Measurements from ENCODE around the gene FBXO42. TPM values are rescaled to one million over a fixed set of nuclear protein-coding genes. Genes with fewer than 3 reads are reported as not detected.

FBXO42 gene
- 1 to 10 TPM; 6.3 to 9.4 TPM for total RNA-seq
- 1 to 10 TPM; 5.9 to 6.7 TPM for polyA plus RNA-seq

DNA sequence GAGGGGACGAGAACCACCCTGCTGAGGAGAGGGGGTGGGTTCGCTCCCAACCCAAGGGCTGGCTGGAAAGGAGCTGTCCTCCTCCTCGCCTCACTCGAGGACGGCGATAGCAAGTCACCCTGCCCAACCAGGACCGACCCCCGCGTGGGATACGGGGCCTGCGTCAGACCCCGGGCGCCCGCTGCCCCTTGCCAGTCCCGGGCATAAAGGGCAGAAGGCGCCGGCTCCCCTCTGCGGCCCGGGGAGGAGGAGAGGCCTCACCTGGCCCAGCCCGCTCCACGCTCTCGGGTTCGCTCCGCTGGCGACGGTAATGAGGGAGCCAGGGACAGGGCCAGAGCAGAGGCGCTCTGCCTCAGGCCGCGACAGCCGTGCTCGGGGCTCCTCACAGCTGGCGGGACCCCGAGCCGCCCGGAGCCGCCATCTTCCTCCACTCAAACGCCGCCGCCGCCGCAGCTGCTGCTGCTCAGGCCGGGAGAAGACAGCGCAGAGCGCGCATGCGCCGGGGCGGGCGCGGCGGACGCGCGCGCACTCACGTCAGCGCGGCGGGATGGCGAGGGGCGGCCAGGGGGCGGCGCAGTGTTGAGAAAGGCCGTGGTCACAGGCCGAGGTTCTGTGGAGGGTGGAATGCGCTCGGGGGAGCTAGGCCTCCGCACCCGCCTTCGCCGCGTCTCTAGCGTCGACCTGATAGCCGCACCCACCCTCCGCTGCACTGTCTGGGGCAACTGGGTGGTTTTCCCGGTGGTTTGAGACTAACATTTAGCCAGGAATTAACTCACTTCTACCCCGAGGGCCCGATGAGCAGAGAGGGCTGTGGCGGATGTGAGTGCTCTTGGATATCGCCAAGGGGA lies at the start of gene FBXO42:
FBXO42 (minus strand) TSS at position 487 of the 848 bp plus-strand sequence. CDS start 37,062 bp downstream, outside the sequence.
- H3K9ac ChIP-seq (ENCODE audit: low read depth in 1 of 2, low read length in 2 of 2): peak within 1 kb of the TSS; percentile 91 to 97
- WGBS: under 1% methylated on average over 81 of the region's 81 CpGs
- no peaks in the 10 kb centered on the region for H3K27me3 ChIP-seq (ENCODE audit: control insufficient read depth in 4 of 4, insufficient read depth in 4 of 4, low read length in 3 of 4)
- peak within 1 kb of the TSS; percentile 94 to 96 for H3K27ac ChIP-seq (ENCODE audit: low read depth in 1 of 2, low read length in 2 of 2)
- DNase-seq (ENCODE audit: low spot score): peak; percentile 91
- no peaks in the 10 kb centered on the region for H3K9me3 ChIP-seq (ENCODE audit: control insufficient read depth in 4 of 4, low read length in 3 of 4)
- TF ChIP-seq HNF4G (IDR thresholded peaks at IDR 0.05): no peak
- no peak for TF ChIP-seq SP1 (IDR thresholded peaks at IDR 0.05)
- TF ChIP-seq, protein P1, sequence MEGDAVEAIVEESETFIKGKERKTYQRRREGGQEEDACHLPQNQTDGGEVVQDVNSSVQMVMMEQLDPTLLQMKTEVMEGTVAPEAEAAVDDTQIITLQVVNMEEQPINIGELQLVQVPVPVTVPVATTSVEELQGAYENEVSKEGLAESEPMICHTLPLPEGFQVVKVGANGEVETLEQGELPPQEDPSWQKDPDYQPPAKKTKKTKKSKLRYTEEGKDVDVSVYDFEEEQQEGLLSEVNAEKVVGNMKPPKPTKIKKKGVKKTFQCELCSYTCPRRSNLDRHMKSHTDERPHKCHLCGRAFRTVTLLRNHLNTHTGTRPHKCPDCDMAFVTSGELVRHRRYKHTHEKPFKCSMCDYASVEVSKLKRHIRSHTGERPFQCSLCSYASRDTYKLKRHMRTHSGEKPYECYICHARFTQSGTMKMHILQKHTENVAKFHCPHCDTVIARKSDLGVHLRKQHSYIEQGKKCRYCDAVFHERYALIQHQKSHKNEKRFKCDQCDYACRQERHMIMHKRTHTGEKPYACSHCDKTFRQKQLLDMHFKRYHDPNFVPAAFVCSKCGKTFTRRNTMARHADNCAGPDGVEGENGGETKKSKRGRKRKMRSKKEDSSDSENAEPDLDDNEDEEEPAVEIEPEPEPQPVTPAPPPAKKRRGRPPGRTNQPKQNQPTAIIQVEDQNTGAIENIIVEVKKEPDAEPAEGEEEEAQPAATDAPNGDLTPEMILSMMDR (IDR thresholded peaks at IDR 0.05; ENCODE audit: low read depth, low read length, missing input control): peak; percentile 21
- no peak for TF ChIP-seq JUND (IDR thresholded peaks at IDR 0.05)
- TF ChIP-seq YY1 (IDR thresholded peaks at IDR 0.05): peak; percentile 93
- TF ChIP-seq NR2F2 (IDR thresholded peaks at IDR 0.05): no peak
- peak in 1 of 2 donors; percentile 26 for TF ChIP-seq RAD21 (IDR thresholded peaks at IDR 0.05)
- no peak for TF ChIP-seq EGR1 (IDR thresholded peaks at IDR 0.05; ENCODE audit: low read depth in 2 of 2)
- TF ChIP-seq, protein P2, sequence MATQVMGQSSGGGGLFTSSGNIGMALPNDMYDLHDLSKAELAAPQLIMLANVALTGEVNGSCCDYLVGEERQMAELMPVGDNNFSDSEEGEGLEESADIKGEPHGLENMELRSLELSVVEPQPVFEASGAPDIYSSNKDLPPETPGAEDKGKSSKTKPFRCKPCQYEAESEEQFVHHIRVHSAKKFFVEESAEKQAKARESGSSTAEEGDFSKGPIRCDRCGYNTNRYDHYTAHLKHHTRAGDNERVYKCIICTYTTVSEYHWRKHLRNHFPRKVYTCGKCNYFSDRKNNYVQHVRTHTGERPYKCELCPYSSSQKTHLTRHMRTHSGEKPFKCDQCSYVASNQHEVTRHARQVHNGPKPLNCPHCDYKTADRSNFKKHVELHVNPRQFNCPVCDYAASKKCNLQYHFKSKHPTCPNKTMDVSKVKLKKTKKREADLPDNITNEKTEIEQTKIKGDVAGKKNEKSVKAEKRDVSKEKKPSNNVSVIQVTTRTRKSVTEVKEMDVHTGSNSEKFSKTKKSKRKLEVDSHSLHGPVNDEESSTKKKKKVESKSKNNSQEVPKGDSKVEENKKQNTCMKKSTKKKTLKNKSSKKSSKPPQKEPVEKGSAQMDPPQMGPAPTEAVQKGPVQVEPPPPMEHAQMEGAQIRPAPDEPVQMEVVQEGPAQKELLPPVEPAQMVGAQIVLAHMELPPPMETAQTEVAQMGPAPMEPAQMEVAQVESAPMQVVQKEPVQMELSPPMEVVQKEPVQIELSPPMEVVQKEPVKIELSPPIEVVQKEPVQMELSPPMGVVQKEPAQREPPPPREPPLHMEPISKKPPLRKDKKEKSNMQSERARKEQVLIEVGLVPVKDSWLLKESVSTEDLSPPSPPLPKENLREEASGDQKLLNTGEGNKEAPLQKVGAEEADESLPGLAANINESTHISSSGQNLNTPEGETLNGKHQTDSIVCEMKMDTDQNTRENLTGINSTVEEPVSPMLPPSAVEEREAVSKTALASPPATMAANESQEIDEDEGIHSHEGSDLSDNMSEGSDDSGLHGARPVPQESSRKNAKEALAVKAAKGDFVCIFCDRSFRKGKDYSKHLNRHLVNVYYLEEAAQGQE (IDR thresholded peaks at IDR 0.05): peak; percentile 27
- no peak for TF ChIP-seq HNF4A (conservative IDR thresholded peaks at IDR 0.05)
- TF ChIP-seq, protein P3, sequence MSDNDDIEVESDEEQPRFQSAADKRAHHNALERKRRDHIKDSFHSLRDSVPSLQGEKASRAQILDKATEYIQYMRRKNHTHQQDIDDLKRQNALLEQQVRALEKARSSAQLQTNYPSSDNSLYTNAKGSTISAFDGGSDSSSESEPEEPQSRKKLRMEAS (IDR thresholded peaks at IDR 0.05): no peak
- TF ChIP-seq, protein P4, sequence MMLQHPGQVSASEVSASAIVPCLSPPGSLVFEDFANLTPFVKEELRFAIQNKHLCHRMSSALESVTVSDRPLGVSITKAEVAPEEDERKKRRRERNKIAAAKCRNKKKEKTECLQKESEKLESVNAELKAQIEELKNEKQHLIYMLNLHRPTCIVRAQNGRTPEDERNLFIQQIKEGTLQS (IDR thresholded peaks at IDR 0.05): no peak
- no peak for TF ChIP-seq GABPA (IDR thresholded peaks at IDR 0.05 in 1 of 2, conservative IDR thresholded peaks at IDR 0.05 in 1 of 2)
- TF ChIP-seq FOXA1 (IDR thresholded peaks at IDR 0.05): no peak
- no peak for TF ChIP-seq FOXA2 (IDR thresholded peaks at IDR 0.05)
- H3K36me3 ChIP-seq (ENCODE audit: control insufficient read depth in 4 of 4, insufficient read depth in 3 of 4, low read depth in 1 of 4, low read length in 3 of 4): no peaks in the 10 kb centered on the region
- H3K4me1 ChIP-seq (ENCODE audit: control insufficient read depth in 4 of 4, insufficient read depth in 4 of 4, low read length in 3 of 4): peaks cover 4 to 26% (median 16%) of the 10 kb centered on the region in 4 donors
- H3K4me3 ChIP-seq (ENCODE audit: low read depth in 1 of 3, low read length in 3 of 3): peak within 1 kb of the TSS; percentile 81 to 91 (median 89)

DNA sequence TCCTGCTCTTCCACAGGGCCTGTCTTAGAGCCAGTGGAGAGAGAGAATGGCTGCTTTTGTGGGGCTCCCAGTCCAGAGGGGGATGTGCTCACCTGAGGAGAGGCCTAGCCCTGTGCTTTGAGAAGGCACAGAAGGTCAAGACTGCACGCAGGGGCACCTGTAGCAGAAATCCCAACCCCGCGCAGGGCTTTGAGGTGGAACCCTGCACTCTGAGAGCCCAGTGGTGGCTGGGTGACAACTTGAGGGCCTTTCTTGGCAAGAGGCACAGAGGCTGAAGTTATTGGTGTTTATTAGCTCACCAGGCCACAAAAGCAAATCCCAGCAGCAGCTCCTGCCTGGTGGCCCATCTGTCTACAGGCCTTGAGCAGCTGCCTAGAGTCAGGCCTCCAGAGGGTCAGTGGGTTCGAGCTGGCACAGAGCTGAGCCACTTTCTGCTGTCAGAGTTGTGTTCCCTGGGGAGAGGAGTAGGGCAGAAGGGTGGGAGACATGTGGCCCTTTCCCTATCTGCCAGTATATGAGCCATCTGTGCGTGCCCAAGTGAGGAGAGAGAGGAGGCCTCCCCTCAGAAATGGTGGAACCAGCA lies 46.2 kb upstream of the FBXO42 start:
- no peaks in the 10 kb centered on the region for H3K27me3 ChIP-seq (ENCODE audit: control insufficient read depth in 4 of 4, insufficient read depth in 4 of 4, low read length in 3 of 4)
- 94% methylated on average over 5 of the region's 5 CpGs for WGBS
- no peak for DNase-seq (ENCODE audit: low spot score)
- no peaks in the 10 kb centered on the region for H3K9me3 ChIP-seq (ENCODE audit: control insufficient read depth in 4 of 4, low read length in 3 of 4)
- H3K27ac ChIP-seq (ENCODE audit: low read depth in 1 of 2, low read length in 2 of 2): no peak overlapping the region
- peaks cover 0 to 2% (median under 1%) of the 10 kb centered on the region in 4 donors for H3K4me1 ChIP-seq (ENCODE audit: control insufficient read depth in 4 of 4, insufficient read depth in 4 of 4, low read length in 3 of 4)
- no peak overlapping the region for H3K4me3 ChIP-seq (ENCODE audit: low read depth in 1 of 3, low read length in 3 of 3)
- peaks cover 16 to 30% (median 23%) of the 10 kb centered on the region in 4 donors for H3K36me3 ChIP-seq (ENCODE audit: control insufficient read depth in 4 of 4, insufficient read depth in 3 of 4, low read depth in 1 of 4, low read length in 3 of 4)
- TF ChIP-seq YY1 (IDR thresholded peaks at IDR 0.05) (no peak), FOXA2 (IDR thresholded peaks at IDR 0.05) (no peak), FOXA1 (IDR thresholded peaks at IDR 0.05) (no peak), GABPA (IDR thresholded peaks at IDR 0.05 in 1 of 2, conservative IDR thresholded peaks at IDR 0.05 in 1 of 2) (no peak), NR2F2 (IDR thresholded peaks at IDR 0.05) (no peak), HNF4G (IDR thresholded peaks at IDR 0.05) (no peak), RAD21 (IDR thresholded peaks at IDR 0.05) (no peak), EGR1 (IDR thresholded peaks at IDR 0.05; ENCODE audit: low read depth in 2 of 2) (no peak)
- TF ChIP-seq, protein P4 (IDR thresholded peaks at IDR 0.05): no peak
- TF ChIP-seq, protein P3 (IDR thresholded peaks at IDR 0.05): no peak
- TF ChIP-seq, protein P2 (IDR thresholded peaks at IDR 0.05): no peak
- H3K9ac ChIP-seq (ENCODE audit: low read depth in 1 of 2, low read length in 2 of 2): no peak overlapping the region
